Mesothelial cell of epicardium (in vitro differentiated cells): ENCODE results near the gene GALNT9. TPM values are rescaled to one million over a fixed set of nuclear protein-coding genes. Genes with fewer than 3 reads are reported as not detected.
"Not testable (repeated sequence)": the region's sequence is repeated elsewhere in the genome, so short reads cannot be mapped to it uniquely, and the experiment has no call there.

Experiments used
- DNase-seq, 2 experiments: peaks; one replicate each; pipeline ENCODE4 v3.0.0; 2021; ENCODE audit warnings: low spot score in 2 of 2; ENCODE audit not compliant: unreplicated experiment in 2 of 2
- H3K27ac Mint-ChIP-seq: 2 replicates; pipeline ENCODE4 v1.8.0; 2021; ENCODE audit warnings: mixed read lengths
- H3K27me3 Mint-ChIP-seq: 2 replicates; pipeline ENCODE4 v1.8.0; 2021; ENCODE audit warnings: low read depth, mixed read lengths
- H3K36me3 Mint-ChIP-seq: 2 replicates; pipeline ENCODE4 v1.8.0; 2021; ENCODE audit warnings: mixed read lengths
- H3K4me1 Mint-ChIP-seq: 2 replicates; pipeline ENCODE4 v1.8.0; 2021; ENCODE audit warnings: mixed read lengths
- H3K4me3 Mint-ChIP-seq: 2 replicates; pipeline ENCODE4 v1.8.0; 2021; ENCODE audit warnings: mild to moderate bottlenecking, moderate library complexity, mixed read lengths
- H3K9me3 Mint-ChIP-seq: 2 replicates; pipeline ENCODE4 v1.8.0; 2021; ENCODE audit warnings: mixed read lengths
- CTCF ChIP-seq: fragments of 200-600 bp; sonication (generic); IDR thresholded peaks from one replicate; pipeline ENCODE4 v1.5.0; 2021; ENCODE audit warnings: antibody characterized with exemption; ENCODE audit not compliant: unreplicated experiment
- total RNA-seq: library from RNA; stranded (reverse); gene quantifications from 3 replicates; pipeline ENCODE4 v1.2.1, GENCODE V29; 2021

GALNT9 gene
- total RNA-seq, 1 donor from 2014 or later = 4.8 TPM

GRCh38 chr12:132302466-132303358 is 26.7 kb downstream of the GALNT9 start:
- Mint-ChIP-seq H3K36me3 (no peaks in the 10 kb centered on the region), H3K27ac (no peak overlapping the region), H3K4me1 (no peaks in the 10 kb centered on the region), H3K4me3 (no peak overlapping the region), H3K9me3 (no peaks in the 10 kb centered on the region), H3K27me3 (peaks cover 32% of the 10 kb centered on the region)
- DNase-seq = no peak
- TF ChIP-seq CTCF = no peak

- Mint-ChIP-seq H3K27me3 (peaks cover 21% of the 10 kb centered on the region), H3K36me3 (no peaks in the 10 kb centered on the region), H3K4me1 (no peaks in the 10 kb centered on the region), H3K27ac (no peak overlapping the region), H3K4me3 (no peak overlapping the region), H3K9me3 (no peaks in the 10 kb centered on the region)
- TF ChIP-seq CTCF = no peak
- no peak for DNase-seq
Observed at GRCh38 chr12:132300789-132301722, 28.3 kb downstream of the GALNT9 start.

GRCh38 chr12:132296063-132296462 is 33.3 kb downstream of the GALNT9 start:
- TF ChIP-seq CTCF = no peak
- H3K27ac Mint-ChIP-seq = no peak overlapping the region
- no peaks in the 10 kb centered on the region for H3K36me3 Mint-ChIP-seq
- no peak overlapping the region for H3K4me3 Mint-ChIP-seq
- H3K27me3 Mint-ChIP-seq = peaks cover 40% of the 10 kb centered on the region
- no peaks in the 10 kb centered on the region for H3K9me3 Mint-ChIP-seq
- DNase-seq = no peak
- peaks cover 5% of the 10 kb centered on the region for H3K4me1 Mint-ChIP-seq

- not testable (repeated sequence) for H3K4me1 Mint-ChIP-seq, H3K27ac Mint-ChIP-seq, DNase-seq, H3K9me3 Mint-ChIP-seq, H3K4me3 Mint-ChIP-seq, H3K36me3 Mint-ChIP-seq
- H3K27me3 Mint-ChIP-seq = peaks cover 36% of the 10 kb centered on the region
Observed at GRCh38 chr12:132295561-132295960, 33.8 kb downstream of the GALNT9 start.

GRCh38 chr12:132295101-132295526 is 34.3 kb downstream of the GALNT9 start:
- DNase-seq = no peak
- Mint-ChIP-seq H3K4me1 (peaks cover 5% of the 10 kb centered on the region), H3K9me3 (no peaks in the 10 kb centered on the region), H3K27ac (no peak overlapping the region), H3K4me3 (no peak overlapping the region), H3K36me3 (no peaks in the 10 kb centered on the region), H3K27me3 (peaks cover 36% of the 10 kb centered on the region)
- TF ChIP-seq CTCF = no peak
